ENCODE results near the gene SLC22A12. TPM values are rescaled to one million over a fixed set of nuclear protein-coding genes. Genes with fewer than 3 reads are reported as not detected.

The SLC22A12 gene
- total and polyA plus RNA-seq, 2 of the 8 experiments (the other 6 are each of a cell fraction or from before 2014, with no cell fraction given): not detected

- peak; percentile 56 for TF ChIP-seq CREB1 (IDR thresholded peaks at IDR 0.05)
- no peak for TF ChIP-seq SAP30 (IDR thresholded peaks at IDR 0.05; ENCODE audit: insufficient read depth, insufficient replicate concordance, low read length)
- TF ChIP-seq EP300 (IDR thresholded peaks at IDR 0.05; ENCODE audit: borderline replicate concordance in 1 of 2, low read depth in 2 of 2, low read length in 2 of 2): no peak
- no peak for TF ChIP-seq HDAC6 (IDR thresholded peaks at IDR 0.05; ENCODE audit: low read depth, low read length)
- no peak for TF ChIP-seq TCF12 (IDR thresholded peaks at IDR 0.05; ENCODE audit: low read depth, low read length)
- no peak for TF ChIP-seq GTF2F1 (IDR thresholded peaks at IDR 0.05; ENCODE audit: borderline replicate concordance, low read depth, low read length)
- no peak for TF ChIP-seq YY1 (IDR thresholded peaks at IDR 0.05; ENCODE audit: low read depth, low read length)
- no peak for TF ChIP-seq BACH1 (IDR thresholded peaks at IDR 0.05; ENCODE audit: low read length)
- peak; percentile 99 for TF ChIP-seq E2F6 (IDR thresholded peaks at IDR 0.05)
- no peak for TF ChIP-seq TAF1 (IDR thresholded peaks at IDR 0.05; ENCODE audit: low read depth, low read length)
- no peak for TF ChIP-seq PHF8 (conservative IDR thresholded peaks at IDR 0.05; ENCODE audit: low read depth, low read length)
- no peak for TF ChIP-seq BCL11A (IDR thresholded peaks at IDR 0.05; ENCODE audit: low read depth in 2 of 2, low read length in 2 of 2)
- TF ChIP-seq SP1 (IDR thresholded peaks at IDR 0.05; ENCODE audit: low read depth, low read length): no peak
- no peak for TF ChIP-seq NANOG (IDR thresholded peaks at IDR 0.05; ENCODE audit: insufficient read depth, low read depth, low read length, poor library complexity, severe bottlenecking)
- TF ChIP-seq CBX8 (IDR thresholded peaks at IDR 0.05; ENCODE audit: borderline replicate concordance, low read depth, low read length): no peak
- TF ChIP-seq POLR2A (IDR thresholded peaks at IDR 0.05; ENCODE audit: control extremely low read depth in 1 of 2, low read depth in 2 of 2, low read length in 2 of 2): no peak
- TF ChIP-seq CBX5 (IDR thresholded peaks at IDR 0.05; ENCODE audit: low read depth, low read length): no peak
- TF ChIP-seq SRF (IDR thresholded peaks at IDR 0.05; ENCODE audit: low read depth, low read length): no peak
- peak in 1 of 2 experiments; percentile 63; a peak in 2 of 4 replicates for TF ChIP-seq HDAC2 (IDR thresholded peaks at IDR 0.05; ENCODE audit: borderline replicate concordance in 1 of 2, low read depth in 2 of 2, low read length in 2 of 2)
- no peak for TF ChIP-seq SP2 (IDR thresholded peaks at IDR 0.05; ENCODE audit: low read length)
- no peak for TF ChIP-seq RBBP5 (IDR thresholded peaks at IDR 0.05; ENCODE audit: borderline replicate concordance, low read depth, low read length)
- no peak for TF ChIP-seq MAFK (IDR thresholded peaks at IDR 0.05; ENCODE audit: low read depth, low read length)
- TF ChIP-seq GABPA (IDR thresholded peaks at IDR 0.05; ENCODE audit: borderline replicate concordance, insufficient read depth, low read length): no peak
Measured at GRCh38 chr11:64629796-64630562, 39.0 kb downstream of the SLC22A12 start (continued).

Data from H1 (cell line).